Esophagus muscularis mucosa (tissue), 4 donors: Measurements from ENCODE around the gene MADD.

Experiments used
- EP300 ChIP-seq: sonication (generic); formaldehyde crosslinking; IDR thresholded peaks from one replicate; pipeline ENCODE4 v1.6.1; 2017; ENCODE audit warnings: antibody characterized with exemption
- POLR2A ChIP-seq: fragments of 450-650 bp; IDR thresholded peaks from one replicate; pipeline ENCODE4 v1.6.1; 2017; ENCODE audit warnings: antibody characterized with exemption, moderate library complexity, mild to moderate bottlenecking, low read depth
- POLR2AphosphoS5 ChIP-seq, 2 donors: sonication (generic); formaldehyde crosslinking; IDR thresholded peaks; one replicate each; pipeline ENCODE4 v1.6.1; 2017; ENCODE audit warnings: antibody characterized with exemption in 2 of 2
- TF ChIP-seq, protein P1 (sequence below), 3 experiments: fragments of 200-600 bp in 2 of 3; fragments of 450-650 bp in 1 of 3; sonication (generic) in 2 of 3; IDR thresholded peaks; one replicate each; pipeline ENCODE4 v1.5.1; 2017 to 2019; ENCODE audit warnings: antibody characterized with exemption in 3 of 3, mild to moderate bottlenecking in 2 of 3, moderate library complexity in 1 of 3

- no peak for TF ChIP-seq POLR2A
- TF ChIP-seq, protein P1, sequence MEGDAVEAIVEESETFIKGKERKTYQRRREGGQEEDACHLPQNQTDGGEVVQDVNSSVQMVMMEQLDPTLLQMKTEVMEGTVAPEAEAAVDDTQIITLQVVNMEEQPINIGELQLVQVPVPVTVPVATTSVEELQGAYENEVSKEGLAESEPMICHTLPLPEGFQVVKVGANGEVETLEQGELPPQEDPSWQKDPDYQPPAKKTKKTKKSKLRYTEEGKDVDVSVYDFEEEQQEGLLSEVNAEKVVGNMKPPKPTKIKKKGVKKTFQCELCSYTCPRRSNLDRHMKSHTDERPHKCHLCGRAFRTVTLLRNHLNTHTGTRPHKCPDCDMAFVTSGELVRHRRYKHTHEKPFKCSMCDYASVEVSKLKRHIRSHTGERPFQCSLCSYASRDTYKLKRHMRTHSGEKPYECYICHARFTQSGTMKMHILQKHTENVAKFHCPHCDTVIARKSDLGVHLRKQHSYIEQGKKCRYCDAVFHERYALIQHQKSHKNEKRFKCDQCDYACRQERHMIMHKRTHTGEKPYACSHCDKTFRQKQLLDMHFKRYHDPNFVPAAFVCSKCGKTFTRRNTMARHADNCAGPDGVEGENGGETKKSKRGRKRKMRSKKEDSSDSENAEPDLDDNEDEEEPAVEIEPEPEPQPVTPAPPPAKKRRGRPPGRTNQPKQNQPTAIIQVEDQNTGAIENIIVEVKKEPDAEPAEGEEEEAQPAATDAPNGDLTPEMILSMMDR (IDR thresholded peaks at IDR 0.05), result no peak
- TF ChIP-seq EP300, result no peak
- no peak for TF ChIP-seq POLR2AphosphoS5 (IDR thresholded peaks at IDR 0.05)
Observed at GRCh38 chr11:47337229-47337924, 67.4 kb downstream of the MADD start.
